Right lobe of liver (tissue), 6 donors: ENCODE results near the gene ZP1. TPM values are rescaled to one million over a fixed set of nuclear protein-coding genes. Genes with fewer than 3 reads are reported as not detected.

Source experiments
- ATAC-seq, 4 donors: fragments of 200-7000 bp; cut with Tn5 transposase; one replicate each; pipeline ENCODE4 v1.9.1; 2020; ENCODE audit warnings: mild to moderate bottlenecking in 4 of 4, moderate library complexity in 4 of 4
- DNase-seq, 3 donors: peaks; one replicate each; pipeline ENCODE4 v3.0.0-alpha.2; 2020
- H3K27ac ChIP-seq, 3 donors: fragments of 200-600 bp; one replicate each; pipeline ENCODE4 v1.8.0; 2022
- H3K27me3 ChIP-seq, 2 donors: fragments of 200-600 bp; one replicate each; pipeline ENCODE4 v1.8.0; 2022
- H3K36me3 ChIP-seq, 4 donors: fragments of 200-600 bp; sonication (generic) in 1 of 4; one replicate each; pipeline versions ENCODE4 v1.5.1 to v1.8.0; 2017 to 2022; ENCODE audit warnings: control low read depth in 1 of 4
- H3K4me1 ChIP-seq, 4 donors: fragments of 200-600 bp; sonication (generic) in 1 of 4; one replicate each; pipeline versions ENCODE4 v1.5.1 to v1.8.0; 2017 to 2022; ENCODE audit warnings: control low read depth in 1 of 4
- H3K4me3 ChIP-seq, 3 donors: fragments of 200-600 bp; one replicate each; pipeline ENCODE4 v1.8.0; 2022
- H3K9me3 ChIP-seq, 4 donors: fragments of 200-600 bp; sonication (generic) in 1 of 4; one replicate each; pipeline versions ENCODE4 v1.5.1 to v1.8.0; 2017 to 2022; ENCODE audit warnings: control low read depth in 1 of 4
- POLR2A ChIP-seq: fragments of 450-650 bp; IDR thresholded peaks from one replicate; pipeline ENCODE4 v1.6.1; 2017; ENCODE audit warnings: antibody characterized with exemption, mild to moderate bottlenecking
- WGBS: methylation state at CpG from one replicate; pipeline ENCODE4 v1.1.6; 2018; ENCODE audit warnings: low coverage, low lambda C conversion rate; ENCODE audit not compliant: insufficient coverage; ENCODE audit errors: missing lambda C conversion rate; 5-methylcytosine and 5-hydroxymethylcytosine counted together
- intact Hi-C, 2 donors: fragments of 100-400 bp; cut with DNase I; formaldehyde crosslinking; loops; one replicate each; pipeline versions ENCODE4 v1.11.2 to v1.14.1; 2022
- total RNA-seq, 6 experiments: library from RNA; depleted of rRNA in 2 of 6; stranded (reverse); fragments of >200 nt in 2 of 6; fragmentation: NEBNext Ultra II Directional in 3 of 6; extraction: Animal tissue kit (Norgen Biotek cat#: 25700) in 3 of 6; gene quantifications; one replicate each; pipeline versions ENCODE4 v1.1.0 to v1.2.4, GENCODE V29; 2016 to 2023
- TF ChIP-seq, protein P1 (sequence below), 4 donors: fragments of 200-600 bp in 3 of 4; fragments of 450-650 bp in 1 of 4; IDR thresholded peaks; one replicate each; pipeline versions ENCODE4 v1.5.1 to v1.8.0; 2016 to 2022; ENCODE audit warnings: antibody characterized with exemption in 4 of 4, mild to moderate bottlenecking in 2 of 4
- donor health status: DM: no; HTN: yes; CAD: no.
- donor health status: DM: no; HTN: no; CAD: no.
- donor health status: DM: no; HTN: no; CAD: no.
- donor health status: DM: no; HTN: yes; CAD: no.
- donor health status: DM: no; HTN: yes; CAD: no.

Gene ZP1
- total RNA-seq, 6 experiments from 2014 or later = not detected

DNA sequence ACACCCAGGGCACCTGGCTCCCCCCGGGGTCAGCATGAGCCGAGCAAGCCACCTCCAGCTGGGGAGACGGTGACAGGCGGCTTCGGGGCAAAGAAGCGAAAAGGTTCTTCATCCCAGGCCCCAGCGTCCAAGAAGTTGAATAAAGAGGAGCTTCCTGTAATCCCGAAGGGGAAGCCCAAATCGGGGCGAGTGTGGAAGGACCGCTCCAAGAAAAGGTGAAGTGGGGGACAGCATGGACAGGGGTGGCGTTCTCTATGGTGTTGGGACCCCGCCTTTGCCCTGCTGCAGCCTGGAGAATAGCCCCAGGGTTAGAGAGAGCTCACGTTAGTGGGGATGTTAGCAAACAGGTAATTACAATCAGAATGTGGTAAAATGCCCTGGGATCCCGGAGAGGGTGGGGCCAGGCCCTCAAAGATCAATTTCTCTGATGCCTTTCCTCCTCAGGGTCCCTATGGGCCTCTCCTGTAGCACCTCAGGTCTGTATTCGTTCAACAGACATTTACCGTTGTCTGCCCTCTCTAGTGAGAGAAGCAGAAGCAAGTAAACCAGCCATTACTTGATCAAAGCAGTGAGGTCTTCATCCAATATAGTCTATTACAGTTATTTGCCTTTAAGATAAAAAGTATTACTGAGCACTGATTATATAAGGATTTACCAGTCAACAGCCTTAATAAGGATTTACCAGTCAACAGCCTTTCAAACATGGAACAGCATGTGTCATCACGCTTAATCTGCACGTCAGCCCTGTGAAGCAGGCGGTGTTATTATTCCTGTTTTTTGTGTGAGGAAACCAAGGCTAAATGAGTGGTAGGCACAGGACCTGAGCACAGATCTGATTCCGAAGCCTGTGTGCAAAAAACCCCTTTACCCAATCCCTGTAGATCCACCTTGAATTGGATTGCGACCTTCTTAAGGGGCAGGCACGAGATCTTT, 24.4 kb upstream of the ZP1 start:
- peak overlapping the region; percentile 41 to 65 (median 50) for H3K27ac ChIP-seq
- intact Hi-C loops = no loop called here
- H3K9me3 ChIP-seq = no peaks in the 10 kb centered on the region
- 19% methylated on average over 20 of the region's 23 CpGs for WGBS
- ATAC-seq = no peak
- no peaks in the 10 kb centered on the region for H3K36me3 ChIP-seq
- DNase-seq = no peak
- no peak for TF ChIP-seq POLR2A
- TF ChIP-seq, protein P1, sequence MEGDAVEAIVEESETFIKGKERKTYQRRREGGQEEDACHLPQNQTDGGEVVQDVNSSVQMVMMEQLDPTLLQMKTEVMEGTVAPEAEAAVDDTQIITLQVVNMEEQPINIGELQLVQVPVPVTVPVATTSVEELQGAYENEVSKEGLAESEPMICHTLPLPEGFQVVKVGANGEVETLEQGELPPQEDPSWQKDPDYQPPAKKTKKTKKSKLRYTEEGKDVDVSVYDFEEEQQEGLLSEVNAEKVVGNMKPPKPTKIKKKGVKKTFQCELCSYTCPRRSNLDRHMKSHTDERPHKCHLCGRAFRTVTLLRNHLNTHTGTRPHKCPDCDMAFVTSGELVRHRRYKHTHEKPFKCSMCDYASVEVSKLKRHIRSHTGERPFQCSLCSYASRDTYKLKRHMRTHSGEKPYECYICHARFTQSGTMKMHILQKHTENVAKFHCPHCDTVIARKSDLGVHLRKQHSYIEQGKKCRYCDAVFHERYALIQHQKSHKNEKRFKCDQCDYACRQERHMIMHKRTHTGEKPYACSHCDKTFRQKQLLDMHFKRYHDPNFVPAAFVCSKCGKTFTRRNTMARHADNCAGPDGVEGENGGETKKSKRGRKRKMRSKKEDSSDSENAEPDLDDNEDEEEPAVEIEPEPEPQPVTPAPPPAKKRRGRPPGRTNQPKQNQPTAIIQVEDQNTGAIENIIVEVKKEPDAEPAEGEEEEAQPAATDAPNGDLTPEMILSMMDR (IDR thresholded peaks at IDR 0.05) = no peak
- H3K4me3 ChIP-seq = peak overlapping the region; percentile 92 to 97 (median 96)
- no peaks in the 10 kb centered on the region for H3K27me3 ChIP-seq
- peaks cover 0 to 18% (median 7%) of the 10 kb centered on the region in 4 donors for H3K4me1 ChIP-seq

DNA sequence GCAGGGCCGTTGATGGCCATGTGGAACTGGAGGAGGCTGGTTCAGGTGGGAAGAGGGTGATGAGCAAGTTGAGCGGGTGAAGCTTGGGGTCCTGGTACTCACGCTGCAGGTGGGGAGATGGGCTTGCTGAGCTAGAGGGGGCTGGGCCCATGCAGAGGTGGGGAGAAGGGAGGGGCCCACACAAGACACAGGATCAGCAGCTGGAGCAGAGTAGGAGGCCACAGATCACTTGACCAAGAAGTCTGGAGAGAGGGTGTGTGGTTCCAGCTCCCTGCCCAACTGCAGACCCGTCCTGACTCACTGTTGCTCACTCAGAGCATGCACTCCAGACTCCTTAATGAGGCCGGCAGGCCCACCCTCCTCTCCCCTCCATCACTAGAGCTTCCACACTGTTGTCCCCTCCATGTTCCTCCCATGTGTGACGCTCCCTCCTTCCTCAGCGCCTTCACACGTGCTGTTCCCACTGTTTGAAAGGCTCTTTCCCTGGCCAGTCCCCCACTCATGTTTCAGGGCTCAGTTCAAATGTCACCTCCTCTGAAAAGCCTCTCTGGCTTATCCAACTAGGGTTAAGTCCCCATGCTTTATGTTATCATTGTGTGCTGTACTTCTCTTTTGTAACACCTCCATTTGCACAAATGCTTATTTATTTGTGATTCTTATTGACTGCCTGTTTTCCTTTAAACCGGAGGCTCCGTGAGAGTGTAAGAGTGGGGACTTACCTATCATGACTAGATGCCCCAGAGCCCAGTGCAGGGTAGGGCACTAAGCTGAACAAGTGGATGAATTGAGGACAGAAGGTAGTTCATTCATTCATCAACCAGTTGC, 23.1 kb upstream of the ZP1 start:
- intact Hi-C loops = no loop called here

DNA sequence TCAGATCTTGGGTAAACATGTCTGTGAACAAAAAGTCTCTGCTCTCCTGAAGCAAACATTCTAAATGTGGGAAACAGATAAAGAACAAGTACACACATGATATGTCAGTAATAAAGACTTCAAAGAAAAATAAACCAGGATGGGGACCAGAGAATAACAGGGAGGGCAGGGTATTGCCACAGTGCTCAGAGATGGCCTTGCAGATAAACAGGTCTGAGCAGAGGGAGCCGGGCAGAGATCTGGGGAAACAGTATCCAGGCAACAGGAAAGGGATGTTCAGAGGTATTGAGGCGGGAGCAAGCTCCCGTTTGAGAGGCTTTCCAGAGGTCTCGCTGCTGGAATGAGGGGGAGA, 22.5 kb upstream of the ZP1 start:
- intact Hi-C loops = loop anchor here in 1 of 2 donors (5.0 kb wide), 1 partner anchor 57 kb away; no protein-coding TSS in a partner anchor
- no peak overlapping the region for H3K4me3 ChIP-seq
- 39% methylated on average over 4 of the region's 4 CpGs for WGBS
- ATAC-seq (no peak), DNase-seq (no peak)
- H3K4me1 ChIP-seq = peaks cover 0 to 18% (median 7%) of the 10 kb centered on the region in 4 donors
- no peaks in the 10 kb centered on the region for H3K9me3 ChIP-seq
- TF ChIP-seq POLR2A = no peak
- TF ChIP-seq, protein P1 (IDR thresholded peaks at IDR 0.05) = no peak
- H3K36me3 ChIP-seq = peaks cover 0 to 3% (median 0%) of the 10 kb centered on the region in 4 donors
- H3K27ac ChIP-seq = no peak overlapping the region
- H3K27me3 ChIP-seq = no peaks in the 10 kb centered on the region

More for the DNA sequence above, 23.1 kb upstream of the ZP1 start:
- ATAC-seq = no peak
- H3K27me3 ChIP-seq = no peaks in the 10 kb centered on the region
- H3K4me1 ChIP-seq = peaks cover 0 to 18% (median 7%) of the 10 kb centered on the region in 4 donors
- no peak overlapping the region for H3K4me3 ChIP-seq
- H3K27ac ChIP-seq = no peak overlapping the region
- WGBS = 53% methylated on average over 4 of the region's 10 CpGs
- TF ChIP-seq, protein P1 (IDR thresholded peaks at IDR 0.05) = no peak
- TF ChIP-seq POLR2A = no peak
- no peaks in the 10 kb centered on the region for H3K9me3 ChIP-seq
- DNase-seq = no peak
- H3K36me3 ChIP-seq = no peaks in the 10 kb centered on the region

DNA sequence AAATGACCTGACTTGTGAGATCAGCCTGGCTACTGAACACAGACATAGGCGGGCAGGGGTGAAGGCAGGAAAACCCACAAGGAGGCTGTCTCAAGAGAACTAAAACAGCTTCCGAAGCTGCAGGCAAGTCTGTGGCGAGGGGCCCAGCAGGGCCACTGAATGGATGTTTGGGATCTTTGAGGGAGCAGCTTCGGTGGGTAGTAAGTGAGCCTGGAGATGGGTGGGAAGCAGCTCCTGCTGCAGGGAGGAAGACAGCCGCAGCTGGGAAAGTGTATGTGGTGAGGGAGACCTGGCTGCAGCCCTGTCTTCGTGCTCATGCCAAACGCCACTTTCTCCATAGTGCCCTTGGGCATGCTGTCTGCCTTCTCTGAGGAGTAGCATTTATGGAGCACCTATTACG, 22.0 kb upstream of the ZP1 start:
- Histone ChIP-seq H3K27me3 (no peaks in the 10 kb centered on the region), H3K9me3 (no peaks in the 10 kb centered on the region), H3K4me1 (peaks cover 0 to 18% (median 7%) of the 10 kb centered on the region in 4 donors), H3K4me3 (no peak overlapping the region), H3K27ac (no peak overlapping the region), H3K36me3 (peaks cover 0 to 3% (median 0%) of the 10 kb centered on the region in 4 donors)
- ATAC-seq (no peak), DNase-seq (no peak)
- intact Hi-C loops = loop anchor here in 1 of 2 donors (5.0 kb wide), 1 partner anchor 57 kb away; no protein-coding TSS in a partner anchor
- 87% methylated on average over 3 of the region's 8 CpGs for WGBS
- TF ChIP-seq, protein P1 (IDR thresholded peaks at IDR 0.05) = no peak
- TF ChIP-seq POLR2A = no peak
